Endothelial cell of umbilical vein (primary cell): Measurements from ENCODE around the gene PAOX. TPM values are rescaled to one million over a fixed set of nuclear protein-coding genes. Genes with fewer than 3 reads are reported as not detected.

Experiments
- BruUV-seq: library from RNA; stranded (reverse); fragments of 400-500 nt; replicated peaks from 2 replicates; lab custom pipeline; 2021; lab: Mats Ljungman, UMichigan
- CTCF ChIA-PET: fragments of 300-600, 350-600 bp; sonication (Branson Sonifier 250); formaldehyde crosslinking; loops from one replicate; lab custom pipeline; 2021; ENCODE audit warnings: antibody characterized with exemption, inconsistent platforms; lab: Charles Lee
- POLR2A ChIA-PET: fragments of 300-600, 350-600 bp; sonication (Branson Sonifier 250); formaldehyde crosslinking; loops from one replicate; lab custom pipeline; 2021; ENCODE audit warnings: antibody characterized with exemption, inconsistent platforms; lab: Charles Lee
- DNase-seq: peaks from one replicate; pipeline ENCODE4 v3.0.0-alpha.2; 2011; ENCODE audit warnings: low read depth, low spot score
- FAIRE-seq: peaks from 2 replicates; lab custom pipeline; 2011; peaks lifted over from hg19 to GRCh38; lab: Jason Lieb, UNC
- H2AFZ ChIP-seq: 2 replicates; pipeline ENCODE4 v1.6.0; 2012; ENCODE audit warnings: low read depth, low read length, control low read depth, inconsistent platforms
- H3K27ac ChIP-seq: 2 replicates; pipeline ENCODE4 v1.5.1; 2011; ENCODE audit warnings: low read depth, mild to moderate bottlenecking, control low read depth, low read length, moderate library complexity; ENCODE audit not compliant: insufficient read depth
- H3K27me3 ChIP-seq, 2 experiments: 2 replicates each; pipeline versions ENCODE4 v1.6.0 to v1.6.1; 2011; ENCODE audit warnings: low read length in 2 of 2, mixed read lengths in 1 of 2; ENCODE audit not compliant: control insufficient read depth in 2 of 2, insufficient read depth in 2 of 2
- H3K36me3 ChIP-seq, 2 experiments: 2 replicates in 1 of 2; 3 replicates in 1 of 2; pipeline ENCODE4 v1.5.1; 2011; ENCODE audit warnings: low read length in 2 of 2, mild to moderate bottlenecking in 1 of 2, moderate library complexity in 1 of 2; ENCODE audit not compliant: control insufficient read depth in 2 of 2, insufficient read depth in 2 of 2; ENCODE audit errors: extremely low read depth in 1 of 2
- H3K4me1 ChIP-seq: 3 replicates; pipeline ENCODE4 v1.5.1; 2011; ENCODE audit warnings: mild to moderate bottlenecking, low read length; ENCODE audit not compliant: control insufficient read depth, insufficient read depth; ENCODE audit errors: extremely low read depth
- H3K4me2 ChIP-seq: 2 replicates; pipeline ENCODE4 v1.6.1; 2011; ENCODE audit warnings: low read length, control low read depth, mixed read lengths; ENCODE audit not compliant: insufficient read depth
- H3K4me3 ChIP-seq, 3 experiments: fragments of 200-600 bp in 1 of 3; sonication (generic), shearing (Covaris generic) in 1 of 3; replicated peaks in 1 of 3; 2 replicates each; pipeline ENCODE4 v1.5.1; 2011 to 2016; ENCODE audit warnings: control low read depth in 3 of 3, low read length in 3 of 3, mild to moderate bottlenecking in 2 of 3, inconsistent platforms in 1 of 3, low read depth in 1 of 3, moderate library complexity in 1 of 3; ENCODE audit not compliant: insufficient read depth in 1 of 3
- H3K79me2 ChIP-seq: 2 replicates; pipeline ENCODE4 v1.6.0; 2012; ENCODE audit warnings: low read length, inconsistent platforms; ENCODE audit not compliant: control insufficient read depth, insufficient read depth
- H3K9ac ChIP-seq: replicated peaks from 2 replicates; pipeline ENCODE3; 2011; ENCODE audit warnings: low read length, control low read depth; ENCODE audit not compliant: insufficient read depth; ENCODE audit errors: extremely low read depth
- H3K9me1 ChIP-seq: replicated peaks from 3 replicates; pipeline ENCODE4 v1.6.0; 2011; ENCODE audit warnings: mild to moderate bottlenecking, low read length; ENCODE audit not compliant: control insufficient read depth, insufficient read depth; ENCODE audit errors: extremely low read depth
- H3K9me3 ChIP-seq: replicated peaks from 2 replicates; pipeline ENCODE4 v1.5.1; 2012; ENCODE audit warnings: low read length, inconsistent platforms; ENCODE audit not compliant: control insufficient read depth, insufficient read depth
- H4K20me1 ChIP-seq: replicated peaks from 2 replicates; pipeline ENCODE3; 2011; ENCODE audit warnings: mild to moderate bottlenecking, low read length; ENCODE audit not compliant: control insufficient read depth, insufficient read depth; ENCODE audit errors: extremely low read depth
- CTCF ChIP-seq, 2 donors: IDR thresholded peaks; 1 replicate in 1 of 2; 2 replicates in 1 of 2; pipeline ENCODE4 v1.5.1; 2011; ENCODE audit warnings: low read length in 2 of 2, mild to moderate bottlenecking in 2 of 2, moderate library complexity in 2 of 2, control low read depth in 1 of 2, inconsistent platforms in 1 of 2, low read depth in 1 of 2; ENCODE audit not compliant: insufficient read depth in 1 of 2; ENCODE audit errors: extremely low read depth in 1 of 2
- EZH2 ChIP-seq: IDR thresholded peaks from 2 replicates; pipeline ENCODE4 v1.6.1; 2012; ENCODE audit warnings: borderline replicate concordance, low read depth, mild to moderate bottlenecking, moderate library complexity, low read length, inconsistent platforms; ENCODE audit not compliant: severe bottlenecking
- FOS ChIP-seq: IDR thresholded peaks from 2 replicates; pipeline ENCODE4 v1.6.1; 2011; ENCODE audit warnings: mild to moderate bottlenecking, low read length, moderate library complexity, borderline replicate concordance; ENCODE audit not compliant: insufficient read depth
- GATA2 ChIP-seq: IDR thresholded peaks from 2 replicates; pipeline ENCODE4 v1.7.0; 2011; ENCODE audit warnings: low read depth, mild to moderate bottlenecking, moderate library complexity, mixed read lengths, low read length; ENCODE audit not compliant: insufficient read length, insufficient read depth
- JUN ChIP-seq: IDR thresholded peaks from 2 replicates; pipeline ENCODE4 v1.6.1; 2011; ENCODE audit warnings: borderline replicate concordance, low read depth; ENCODE audit not compliant: insufficient read length, insufficient read depth
- MAX ChIP-seq: IDR thresholded peaks from 2 replicates; pipeline ENCODE4 v1.6.1; 2011; ENCODE audit not compliant: insufficient read depth, insufficient read length
- MYC ChIP-seq: IDR thresholded peaks from one replicate; pipeline ENCODE4 v1.6.1; 2011; ENCODE audit warnings: mild to moderate bottlenecking, low read depth, low read length
- POLR2A ChIP-seq: IDR thresholded peaks from 2 replicates; pipeline ENCODE4 v1.6.1; 2012; ENCODE audit warnings: low read depth, mild to moderate bottlenecking, control low read depth, low read length
- POLR2AphosphoS5 ChIP-seq: IDR thresholded peaks from 2 replicates; pipeline ENCODE4 v1.6.1; 2012; ENCODE audit warnings: low read depth, mild to moderate bottlenecking, control low read depth, low read length, moderate library complexity; ENCODE audit not compliant: insufficient read depth
- dilution Hi-C: fragments of 300-500 bp; cut with MboI; formaldehyde crosslinking; loops from one replicate; pipeline ENCODE4 v1.15.0; 2019; ENCODE audit warnings: low sequenced_read_pairs; ENCODE audit not compliant: extremely low pct_ligation_motif_present
- intact Hi-C: fragments of 100-400 bp; cut with micrococcal nuclease; formaldehyde crosslinking; loops from one replicate; pipeline ENCODE4 v1.10.0; 2022
- polyA plus RNA-seq, 4 experiments: library from polyadenylated mRNA; depleted of rRNA in 3 of 4; stranded (reverse) in 3 of 4; unstranded in 1 of 4; fragments of >200 nt; gene quantifications; 2 replicates each; pipeline versions ENCODE4 v1.2.1 to v1.2.3, GENCODE V29; 2011 to 2012; ENCODE audit warnings: missing spikeins in 1 of 4
- total RNA-seq: library from RNA; stranded (reverse); gene quantifications from 2 replicates; pipeline ENCODE4 v1.2.3, GENCODE V29; 2021

The PAOX gene
- total and polyA plus RNA-seq, 2 donors (not counting 3 experiments of a cell fraction or from before 2014, with no cell fraction given) = 2.6 to 3.8 TPM

- BruUV-seq = no TSS peak
- TF ChIP-seq MYC = no peak
- TF ChIP-seq MAX = no peak
- no peak for TF ChIP-seq FOS
- no peak for TF ChIP-seq GATA2
- DNase-seq (no peak), FAIRE-seq (no peak)
- ChIA-PET POLR2A (no interaction called here), CTCF (no interaction called here)
- H3K4me2 ChIP-seq = no peak overlapping the region
- H3K4me1 ChIP-seq = no peaks in the 10 kb centered on the region
- no peak overlapping the region for H3K27ac ChIP-seq
- H3K9ac ChIP-seq = no peak overlapping the region
- H4K20me1 ChIP-seq = no peaks in the 10 kb centered on the region
- H3K4me3 ChIP-seq = no peak overlapping the region
- H3K9me1 ChIP-seq = no peaks in the 10 kb centered on the region
- H3K9me3 ChIP-seq = no peaks in the 10 kb centered on the region
- intact Hi-C loops (no loop called here), dilution Hi-C loops (no loop called here)
- H3K36me3 ChIP-seq = peaks cover 2 to 47% of the 10 kb centered on the region in 2 experiments
- H2AFZ ChIP-seq = no peak overlapping the region
- H3K27me3 ChIP-seq = no peaks in the 10 kb centered on the region
- H3K79me2 ChIP-seq = no peaks in the 10 kb centered on the region
Measured at GRCh38 chr10:133365461-133366129, 13.5 kb upstream of the PAOX start.

- H3K27me3 ChIP-seq = no peaks in the 10 kb centered on the region
- H2AFZ ChIP-seq = no peak overlapping the region
- FAIRE-seq (no peak), DNase-seq (no peak)
- TF ChIP-seq GATA2 (no peak), POLR2A (no peak), MYC (no peak), POLR2AphosphoS5 (no peak), JUN (no peak), FOS (no peak), CTCF (IDR thresholded peaks at IDR 0.05; ENCODE audit: extremely low read depth in 1 of 2, insufficient read depth in 1 of 2, low read depth in 1 of 2, low read length in 2 of 2) (no peak), EZH2 (no peak), MAX (no peak)
- H3K36me3 ChIP-seq = peaks cover 2 to 47% of the 10 kb centered on the region in 2 experiments
- H3K9ac ChIP-seq = no peak overlapping the region
- POLR2A ChIA-PET = no interaction called here
- no TSS peak for BruUV-seq
- H4K20me1 ChIP-seq = no peaks in the 10 kb centered on the region
- intact Hi-C loops = no loop called here
- no peaks in the 10 kb centered on the region for H3K9me3 ChIP-seq
- no peaks in the 10 kb centered on the region for H3K79me2 ChIP-seq
- CTCF ChIA-PET = no interaction called here
- no peak overlapping the region for H3K27ac ChIP-seq
- H3K4me1 ChIP-seq = no peaks in the 10 kb centered on the region
- dilution Hi-C loops = no loop called here
- H3K4me3 ChIP-seq = no peak overlapping the region
- H3K9me1 ChIP-seq = no peaks in the 10 kb centered on the region
- no peak overlapping the region for H3K4me2 ChIP-seq
Measured at GRCh38 chr10:133366130-133366478, 13.0 kb upstream of the PAOX start.
